Vagina (tissue), 2 donors: ENCODE data around the gene ZNF780A. TPM values are rescaled to one million over a fixed set of nuclear protein-coding genes. Genes with fewer than 3 reads are reported as not detected.

Source experiments
- DNase-seq, 2 donors: peaks; one replicate each; pipeline ENCODE4 v3.0.0-alpha.2; 2017; ENCODE audit errors: extremely low spot score in 2 of 2
- H3K27ac ChIP-seq: fragments of 200-600 bp; sonication (generic); one replicate; pipeline ENCODE4 v1.5.1; 2019
- H3K27me3 ChIP-seq: fragments of 200-600 bp; sonication (generic); one replicate; pipeline ENCODE4 v1.5.1; 2019
- H3K36me3 ChIP-seq, 2 donors: fragments of 200-600 bp; sonication (generic); one replicate each; pipeline ENCODE4 v1.5.1; 2017 to 2019
- H3K4me1 ChIP-seq: fragments of 200-600 bp; sonication (generic); one replicate; pipeline ENCODE4 v1.5.1; 2019
- H3K4me3 ChIP-seq, 2 donors: fragments of 200-600 bp; sonication (generic); 1 replicate in 1 of 2; 2 replicates in 1 of 2; pipeline ENCODE4 v1.5.1; 2016 to 2019
- H3K9me3 ChIP-seq: fragments of 200-600 bp; sonication (generic); one replicate; pipeline ENCODE4 v1.5.1; 2019
- CTCF ChIP-seq, 3 experiments: fragments of 450-650 bp in 2 of 3; fragments of 200-600 bp in 1 of 3; sonication (generic) in 1 of 3; IDR thresholded peaks; one replicate each; pipeline ENCODE4 v1.5.1; 2017 to 2019; ENCODE audit warnings: antibody characterized with exemption in 3 of 3, mild to moderate bottlenecking in 2 of 3, moderate library complexity in 2 of 3
- POLR2A ChIP-seq, 2 donors: fragments of 450-650 bp; IDR thresholded peaks; one replicate each; pipeline ENCODE4 v1.6.1; 2017; ENCODE audit warnings: antibody characterized with exemption in 2 of 2, mild to moderate bottlenecking in 2 of 2, moderate library complexity in 2 of 2
- POLR2AphosphoS5 ChIP-seq, 2 donors: sonication (generic); formaldehyde crosslinking; IDR thresholded peaks; one replicate each; pipeline ENCODE4 v1.9.0; 2017; ENCODE audit warnings: antibody characterized with exemption in 2 of 2, mild to moderate bottlenecking in 2 of 2, low read depth in 1 of 2; ENCODE audit not compliant: insufficient read depth in 1 of 2
- intact Hi-C: fragments of 100-400 bp; cut with DNase I; formaldehyde crosslinking; loops from one replicate; pipeline ENCODE4 v1.15.1; 2023
- total RNA-seq: library from RNA; depleted of rRNA; stranded (reverse); fragments of >200 nt; gene quantifications from one replicate; pipeline ENCODE4 v1.2.3, GENCODE V29; 2016

ZNF780A gene
- total RNA-seq, result 18.7 TPM

- no peak for DNase-seq
- peaks cover 19% of the 10 kb centered on the region for H3K4me1 ChIP-seq
- intact Hi-C loops, result no loop called here
- no peaks in the 10 kb centered on the region for H3K36me3 ChIP-seq
- H3K4me3 ChIP-seq, result peak within 1 kb of the TSS; percentile 66 to 93
- no peaks in the 10 kb centered on the region for H3K9me3 ChIP-seq
- no peaks in the 10 kb centered on the region for H3K27me3 ChIP-seq
- H3K27ac ChIP-seq, result peak within 1 kb of the TSS; percentile 74
- TF ChIP-seq POLR2A (IDR thresholded peaks at IDR 0.05) (no peak), CTCF (IDR thresholded peaks at IDR 0.05) (no peak), POLR2AphosphoS5 (IDR thresholded peaks at IDR 0.05; ENCODE audit: insufficient read depth in 1 of 2, low read depth in 1 of 2) (peak; percentile 75 to 79)
Observed at GRCh38 chr19:40090241-40091204, at the start of gene ZNF780A. Gene ZNF780A (minus strand): TSS chr19:40090943. CDS start chr19:40084753, 6,190 bp downstream.

- Histone ChIP-seq H3K36me3 (no peaks in the 10 kb centered on the region), H3K27ac (no peak overlapping the region), H3K27me3 (no peaks in the 10 kb centered on the region), H3K4me3 (no peak overlapping the region), H3K9me3 (no peaks in the 10 kb centered on the region), H3K4me1 (no peaks in the 10 kb centered on the region)
- peak in 1 of 2 donors; percentile 47 for DNase-seq
- intact Hi-C loops, result no loop called here
- TF ChIP-seq POLR2AphosphoS5 (IDR thresholded peaks at IDR 0.05; ENCODE audit: insufficient read depth in 1 of 2, low read depth in 1 of 2) (no peak), CTCF (IDR thresholded peaks at IDR 0.05) (peak; percentile 18 to 64 (median 47)), POLR2A (IDR thresholded peaks at IDR 0.05) (no peak)
Observed at GRCh38 chr19:40139533-40140287, 49.0 kb upstream of the ZNF780A start.

GRCh38 chr19:40136818-40137217, 46.1 kb upstream of the ZNF780A start:
- Histone ChIP-seq H3K9me3 (no peaks in the 10 kb centered on the region), H3K27ac (no peak overlapping the region), H3K4me3 (no peak overlapping the region), H3K4me1 (no peaks in the 10 kb centered on the region), H3K27me3 (no peaks in the 10 kb centered on the region), H3K36me3 (no peaks in the 10 kb centered on the region)
- no peak for DNase-seq
- TF ChIP-seq POLR2A (IDR thresholded peaks at IDR 0.05), result no peak
- TF ChIP-seq POLR2AphosphoS5 (IDR thresholded peaks at IDR 0.05; ENCODE audit: insufficient read depth in 1 of 2, low read depth in 1 of 2), result no peak
- no peak for TF ChIP-seq CTCF (IDR thresholded peaks at IDR 0.05)
- intact Hi-C loops, result no loop called here

- Histone ChIP-seq H3K4me3 (no peak overlapping the region), H3K36me3 (no peaks in the 10 kb centered on the region), H3K4me1 (no peaks in the 10 kb centered on the region), H3K9me3 (no peaks in the 10 kb centered on the region), H3K27ac (no peak overlapping the region), H3K27me3 (no peaks in the 10 kb centered on the region)
- no peak for DNase-seq
- TF ChIP-seq POLR2AphosphoS5 (IDR thresholded peaks at IDR 0.05; ENCODE audit: insufficient read depth in 1 of 2, low read depth in 1 of 2) (no peak), POLR2A (IDR thresholded peaks at IDR 0.05) (no peak), CTCF (IDR thresholded peaks at IDR 0.05) (no peak)
- intact Hi-C loops, result no loop called here
Observed at GRCh38 chr19:40134866-40135265, 44.1 kb upstream of the ZNF780A start.
